ENCODE results near the gene SFXN2.
"Not testable (repeated sequence)": the region's sequence is repeated elsewhere in the genome, so short reads cannot be mapped to it uniquely, and the experiment has no call there.

Gene SFXN2, protein sequence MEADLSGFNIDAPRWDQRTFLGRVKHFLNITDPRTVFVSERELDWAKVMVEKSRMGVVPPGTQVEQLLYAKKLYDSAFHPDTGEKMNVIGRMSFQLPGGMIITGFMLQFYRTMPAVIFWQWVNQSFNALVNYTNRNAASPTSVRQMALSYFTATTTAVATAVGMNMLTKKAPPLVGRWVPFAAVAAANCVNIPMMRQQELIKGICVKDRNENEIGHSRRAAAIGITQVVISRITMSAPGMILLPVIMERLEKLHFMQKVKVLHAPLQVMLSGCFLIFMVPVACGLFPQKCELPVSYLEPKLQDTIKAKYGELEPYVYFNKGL

DNA sequence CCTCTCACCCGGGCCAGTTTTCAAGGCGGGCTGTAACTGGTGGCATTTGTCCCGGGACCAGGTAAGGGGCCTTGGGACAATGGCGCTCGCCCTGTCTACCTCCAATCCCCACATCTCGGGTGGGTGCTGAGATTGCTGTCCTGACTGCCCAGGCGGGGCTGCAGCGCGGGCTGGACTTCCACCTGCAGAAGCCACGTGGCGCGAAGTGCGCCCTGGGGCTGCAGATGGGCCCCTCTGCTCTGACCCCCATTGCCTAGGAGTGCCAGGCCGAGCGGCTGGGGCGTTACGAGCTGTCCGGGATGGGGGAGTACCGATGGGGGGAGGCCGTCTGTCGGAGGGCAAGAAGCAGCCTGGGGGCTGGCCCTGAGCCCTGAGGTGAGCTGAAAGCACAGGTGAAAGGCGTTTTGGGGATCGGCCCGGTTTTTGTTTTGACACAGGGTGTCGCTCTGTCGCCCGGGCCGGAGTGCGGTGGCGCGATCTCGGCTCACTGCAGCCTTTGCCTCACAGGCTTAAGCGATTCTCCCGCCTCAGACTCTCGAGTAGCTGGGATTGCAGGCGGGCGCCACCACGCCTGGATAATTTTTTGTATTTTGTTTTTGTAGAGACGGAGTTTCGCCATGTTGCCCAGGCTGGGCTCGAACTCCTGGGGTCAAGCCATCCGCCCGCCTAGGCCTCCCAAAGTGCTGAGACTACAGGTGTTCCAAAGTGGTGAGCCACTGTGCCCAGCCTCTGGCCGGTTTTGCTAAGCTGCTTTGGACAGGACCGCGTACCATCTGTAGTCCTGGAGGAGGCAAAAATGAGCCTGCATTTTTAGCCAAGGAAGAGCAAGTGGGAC lies at the start of gene SFXN2:
SFXN2 (plus strand) TSS at position 16 of the 835 bp plus-strand sequence. CDS start 12,001 bp downstream, outside the sequence.
- DNase-seq, result peak; percentile 57

- no peak for DNase-seq
Observed at GRCh38 chr10:102665904-102666509, 48.4 kb upstream of the SFXN2 start.

GRCh38 chr10:102667411-102667810 lies 47.0 kb upstream of the SFXN2 start:
- not testable (repeated sequence) for DNase-seq

GRCh38 chr10:102668326-102669107 lies 45.9 kb upstream of the SFXN2 start:
- DNase-seq, result no peak

DNA sequence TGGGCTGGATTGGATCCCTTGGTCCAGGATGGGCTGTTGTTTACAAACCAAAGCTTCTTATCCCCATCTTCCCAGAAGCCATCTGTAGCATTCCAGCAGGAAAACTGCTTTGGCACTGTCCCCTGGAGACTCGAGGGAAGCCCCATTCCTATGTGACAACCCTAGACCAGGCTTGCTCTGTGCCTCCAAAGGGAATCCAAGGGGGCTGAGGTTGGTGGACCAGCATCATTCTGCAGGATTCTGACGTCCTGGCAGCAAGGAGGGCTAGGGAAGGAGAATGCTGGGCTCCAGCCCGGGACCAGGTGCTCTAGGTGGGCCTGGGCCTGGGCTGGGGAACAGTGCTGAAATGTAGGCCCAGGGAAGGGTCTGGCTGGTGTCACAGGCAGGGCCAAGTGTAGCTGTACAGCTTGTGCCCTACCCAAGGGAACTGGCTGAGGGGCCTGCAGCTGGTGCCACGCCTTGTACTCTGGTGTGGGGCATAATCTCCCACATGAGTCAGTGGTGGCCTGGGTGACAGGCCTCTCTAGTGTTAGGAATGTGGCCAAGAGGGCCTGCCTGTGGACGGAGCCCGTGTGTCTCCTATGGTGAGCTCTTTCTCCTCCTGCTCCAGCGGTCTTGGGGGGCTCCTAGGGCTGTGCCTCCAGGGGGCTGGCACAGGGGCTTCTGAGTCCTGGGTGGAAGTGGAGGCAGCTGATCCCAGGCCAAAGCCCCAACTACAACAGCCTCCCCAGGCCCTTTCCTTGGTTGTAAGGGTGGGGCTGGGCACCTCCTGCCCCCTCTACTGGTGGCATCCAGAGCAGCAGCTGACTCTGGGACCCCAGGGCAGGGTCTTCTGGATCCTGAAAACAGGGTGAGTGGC lies 45.0 kb upstream of the SFXN2 start:
- DNase-seq, result no peak

- DNase-seq, result no peak
Observed at GRCh38 chr10:102670065-102670670, 44.3 kb upstream of the SFXN2 start.

DNA sequence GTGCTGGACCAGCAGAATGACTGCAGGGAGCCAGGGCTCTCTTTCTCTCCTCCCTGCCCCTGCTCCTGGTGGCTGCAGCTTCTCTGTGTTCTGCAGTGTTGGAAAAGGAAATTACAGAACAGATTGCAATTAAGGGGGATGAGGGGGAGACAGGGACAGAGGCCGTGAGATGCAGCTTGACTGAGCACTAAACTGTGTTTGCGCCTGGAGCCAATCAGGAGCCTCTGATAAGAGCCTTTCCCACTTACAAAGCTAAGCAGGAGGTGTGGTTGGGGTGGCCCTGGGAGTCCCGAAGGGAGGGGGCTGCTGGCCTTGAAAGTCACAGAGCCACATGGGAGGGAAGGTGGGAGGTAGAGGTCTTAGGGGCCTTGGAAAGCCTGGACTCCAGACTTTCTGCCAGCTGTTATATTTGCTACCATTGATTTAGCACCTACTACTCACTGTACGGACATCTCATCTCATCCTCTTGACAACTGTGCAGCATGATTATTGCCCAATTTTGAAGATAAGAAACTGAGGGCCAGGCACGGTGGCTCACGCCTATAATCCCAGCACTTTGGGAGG lies 43.5 kb upstream of the SFXN2 start:
- no peak for DNase-seq

DNA sequence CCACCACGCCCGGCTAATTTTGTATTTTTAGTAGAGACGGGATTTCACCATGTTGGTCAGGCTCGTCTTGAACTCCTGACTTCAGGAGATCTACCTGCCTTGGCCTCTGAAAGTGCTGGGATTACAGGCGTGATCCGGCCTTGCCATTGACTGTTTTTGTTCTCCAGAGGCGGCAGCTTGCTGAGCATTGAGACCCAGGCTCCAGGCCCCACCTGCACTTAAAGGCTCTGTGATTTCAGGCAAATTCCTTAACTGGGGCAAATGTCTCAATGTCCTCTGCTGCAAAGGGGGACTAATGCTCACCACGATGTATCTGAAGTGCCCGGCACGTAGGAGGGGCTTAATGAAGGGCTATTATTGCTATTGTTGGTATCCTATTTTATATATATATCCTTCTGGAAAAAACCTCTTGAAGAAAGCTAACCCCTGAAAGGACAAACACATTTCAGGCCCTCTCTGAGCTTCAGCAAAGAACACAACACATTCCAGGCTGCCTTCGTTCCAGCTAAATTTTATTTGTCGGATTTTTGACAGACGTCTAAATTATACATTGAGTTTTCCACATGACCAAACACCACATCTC lies 41.1 kb upstream of the SFXN2 start:
- no peak for DNase-seq

DNA sequence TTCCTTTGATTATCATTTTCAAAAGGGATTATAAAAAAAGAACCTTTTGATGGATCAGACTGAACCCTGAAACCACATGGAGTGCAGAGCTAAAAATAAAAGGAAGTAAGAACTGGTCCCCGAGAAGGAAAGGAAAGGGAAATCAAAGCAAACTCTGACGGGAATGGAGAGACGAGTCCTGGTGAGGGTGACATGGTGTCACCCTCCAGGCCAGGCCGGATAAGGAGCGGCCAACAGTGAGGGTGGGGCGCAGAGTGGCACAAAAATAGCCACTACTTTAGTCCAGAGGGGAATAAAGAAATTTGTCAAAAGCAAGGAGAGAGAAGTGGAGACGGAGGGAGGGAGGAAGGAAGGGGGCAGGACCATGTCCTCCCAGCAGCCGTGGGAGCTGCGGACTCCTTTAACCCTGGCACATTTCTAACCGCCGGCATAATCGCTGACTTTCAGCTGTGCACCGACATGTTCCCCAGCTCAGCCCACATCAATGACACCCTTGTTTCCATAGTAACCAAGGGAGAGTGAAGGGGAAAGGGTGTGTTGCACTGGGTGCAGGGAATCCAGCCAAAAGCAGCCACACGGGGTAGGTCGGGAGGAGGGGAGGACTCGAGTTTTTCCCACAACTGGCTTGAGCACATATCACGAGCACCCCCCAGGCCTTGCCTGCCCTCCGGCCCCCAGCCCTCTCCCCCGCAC lies 40.5 kb upstream of the SFXN2 start:
- DNase-seq, result peak; percentile 66

GRCh38 chr10:102674566-102674965 lies 39.9 kb upstream of the SFXN2 start:
- DNase-seq, result no peak

DNA sequence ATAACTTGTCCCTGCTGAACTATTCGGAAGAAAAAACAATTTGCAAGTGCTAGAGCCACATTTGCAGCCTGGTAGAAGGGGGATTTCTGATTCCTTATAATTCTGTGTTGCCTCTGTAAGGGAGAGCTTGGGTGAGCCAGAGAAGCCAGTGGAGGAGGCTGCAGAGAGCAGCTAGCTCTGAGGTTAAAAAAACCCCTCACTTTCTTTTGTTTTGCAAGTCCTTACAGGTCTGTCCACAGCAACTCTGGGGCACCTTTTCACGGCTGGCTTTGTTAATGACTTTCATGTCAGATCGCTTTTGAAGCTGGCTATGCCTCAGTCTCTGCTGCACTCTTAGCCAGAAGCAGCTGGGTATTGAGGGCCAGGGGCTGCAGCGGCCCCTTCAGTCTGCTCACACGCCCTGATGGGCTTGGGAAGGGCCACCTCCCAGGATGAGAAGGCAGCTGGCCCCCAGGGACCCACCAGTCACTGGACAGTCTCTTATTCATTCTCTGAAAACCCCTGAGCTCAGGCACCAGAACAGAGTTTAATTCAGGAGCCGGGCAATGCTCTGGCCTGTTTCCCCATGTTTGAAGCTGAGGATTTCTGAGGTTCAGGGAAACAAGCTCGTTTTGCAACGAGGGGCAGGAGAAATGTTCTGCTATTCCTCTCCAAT lies 39.3 kb upstream of the SFXN2 start:
- DNase-seq, result no peak

GRCh38 chr10:102675666-102676533 lies 38.5 kb upstream of the SFXN2 start:
- DNase-seq, result no peak

GRCh38 chr10:102676534-102677315 lies 37.7 kb upstream of the SFXN2 start:
- DNase-seq, result no peak

DNA sequence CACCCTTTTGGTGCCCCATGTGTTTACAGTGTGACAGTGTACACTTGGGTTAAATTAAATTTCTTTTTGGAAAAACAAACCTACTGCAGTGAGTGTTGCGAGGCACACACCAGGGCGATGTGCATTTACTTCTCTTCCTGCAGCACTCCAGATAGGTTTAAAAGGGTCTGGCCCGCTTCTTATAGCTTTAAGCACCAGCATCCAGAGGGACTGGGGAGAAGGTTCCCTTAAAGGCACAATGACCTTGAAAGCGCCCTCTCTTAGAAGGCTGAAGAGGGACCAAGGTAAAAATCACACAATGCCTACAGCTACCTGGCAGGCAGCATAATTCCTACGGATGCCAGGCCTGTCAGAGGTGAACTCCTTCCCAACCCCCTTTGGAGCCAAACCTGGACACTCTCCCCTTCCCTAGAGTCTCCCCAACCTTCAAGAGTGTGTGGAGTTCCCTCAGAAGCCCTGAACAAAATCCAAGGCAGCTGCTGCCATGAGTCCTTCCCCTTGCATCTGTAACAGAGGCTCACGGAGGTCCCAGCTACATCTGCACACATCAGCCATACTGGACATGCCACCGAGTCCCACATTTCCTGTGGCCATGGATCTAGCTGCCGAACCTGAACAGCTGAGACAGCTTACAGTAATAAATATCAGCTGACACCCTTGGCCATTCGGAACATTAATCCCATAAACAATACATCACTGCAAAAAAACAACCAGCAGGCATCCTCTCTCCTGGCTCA lies 36.9 kb upstream of the SFXN2 start:
- DNase-seq, result no peak

DNA sequence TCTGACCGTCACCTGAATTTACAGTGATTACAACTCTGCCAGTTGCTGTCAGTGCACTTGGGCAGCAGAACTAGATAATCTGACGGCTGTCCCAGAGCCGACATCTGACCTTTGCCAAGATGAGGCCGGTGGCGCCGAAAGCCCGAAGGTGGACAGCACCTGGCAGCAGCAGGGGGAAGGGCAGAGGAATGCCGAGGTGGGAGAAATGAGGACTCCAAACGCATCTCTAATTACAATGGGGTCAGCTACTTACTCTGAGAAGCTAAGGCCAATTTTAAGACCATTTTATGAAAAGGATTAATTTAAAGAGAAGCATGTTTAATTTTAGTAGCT lies 36.4 kb upstream of the SFXN2 start:
- no peak for DNase-seq

- DNase-seq, result no peak
Observed at GRCh38 chr10:102678842-102679289, 35.6 kb upstream of the SFXN2 start.

DNA sequence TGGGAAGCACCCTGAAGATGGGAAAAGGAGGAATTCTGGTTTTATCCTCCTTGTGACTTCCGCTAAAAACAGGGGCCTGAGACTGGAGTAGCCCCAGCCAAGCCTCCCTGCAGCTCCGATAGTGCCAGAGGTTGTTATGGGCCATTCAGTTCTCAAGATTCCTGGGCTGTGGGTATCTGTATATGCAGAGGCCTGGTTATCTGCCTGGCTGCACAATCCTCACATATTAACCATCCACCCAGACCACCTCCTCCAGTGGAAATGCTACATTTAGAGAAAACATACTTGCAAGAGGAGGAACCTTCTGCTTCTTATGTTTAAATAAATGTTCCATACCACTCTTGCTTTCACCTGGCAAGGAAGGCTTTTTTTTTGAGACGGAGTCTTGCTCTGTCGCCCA lies 34.8 kb upstream of the SFXN2 start:
- no peak for DNase-seq

Data from activated naive CD4-positive, alpha-beta T cell treated with Interleukin-2 at 50 U/mL for 16 hours (primary cell).